Measurements from ENCODE around the gene GPC5. TPM values are rescaled to one million over a fixed set of nuclear protein-coding genes. Genes with fewer than 3 reads are reported as not detected.

GPC5 gene
- total and polyA plus RNA-seq, 4 donors = 0.51 to 22.4 (median 2.0) TPM

DNA sequence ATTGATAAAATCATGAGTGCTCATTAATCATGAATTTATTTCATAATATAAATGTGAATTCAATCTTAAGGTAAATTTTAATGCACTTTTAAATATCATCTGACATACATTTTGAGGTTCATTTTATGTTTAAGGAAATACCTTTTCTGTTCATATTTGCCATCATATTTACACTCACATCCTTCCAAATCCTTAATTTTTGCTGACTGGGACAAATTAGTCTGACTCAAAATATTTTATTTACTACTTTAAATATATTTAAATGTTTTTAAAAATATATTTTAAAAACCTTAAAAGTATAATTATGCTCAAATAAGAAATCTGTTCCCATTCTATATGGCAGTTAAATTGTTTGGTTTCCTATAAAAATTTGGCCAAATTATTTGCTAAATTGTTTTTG lies 438.1 kb downstream of the GPC5 start (continued):
- TF ChIP-seq, protein P1, sequence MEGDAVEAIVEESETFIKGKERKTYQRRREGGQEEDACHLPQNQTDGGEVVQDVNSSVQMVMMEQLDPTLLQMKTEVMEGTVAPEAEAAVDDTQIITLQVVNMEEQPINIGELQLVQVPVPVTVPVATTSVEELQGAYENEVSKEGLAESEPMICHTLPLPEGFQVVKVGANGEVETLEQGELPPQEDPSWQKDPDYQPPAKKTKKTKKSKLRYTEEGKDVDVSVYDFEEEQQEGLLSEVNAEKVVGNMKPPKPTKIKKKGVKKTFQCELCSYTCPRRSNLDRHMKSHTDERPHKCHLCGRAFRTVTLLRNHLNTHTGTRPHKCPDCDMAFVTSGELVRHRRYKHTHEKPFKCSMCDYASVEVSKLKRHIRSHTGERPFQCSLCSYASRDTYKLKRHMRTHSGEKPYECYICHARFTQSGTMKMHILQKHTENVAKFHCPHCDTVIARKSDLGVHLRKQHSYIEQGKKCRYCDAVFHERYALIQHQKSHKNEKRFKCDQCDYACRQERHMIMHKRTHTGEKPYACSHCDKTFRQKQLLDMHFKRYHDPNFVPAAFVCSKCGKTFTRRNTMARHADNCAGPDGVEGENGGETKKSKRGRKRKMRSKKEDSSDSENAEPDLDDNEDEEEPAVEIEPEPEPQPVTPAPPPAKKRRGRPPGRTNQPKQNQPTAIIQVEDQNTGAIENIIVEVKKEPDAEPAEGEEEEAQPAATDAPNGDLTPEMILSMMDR (IDR thresholded peaks at IDR 0.05; ENCODE audit: low read depth, low read length, missing input control) = no peak
- TF ChIP-seq YY1 (IDR thresholded peaks at IDR 0.05) (no peak), GABPA (IDR thresholded peaks at IDR 0.05 in 1 of 2, conservative IDR thresholded peaks at IDR 0.05 in 1 of 2) (no peak)

DNA sequence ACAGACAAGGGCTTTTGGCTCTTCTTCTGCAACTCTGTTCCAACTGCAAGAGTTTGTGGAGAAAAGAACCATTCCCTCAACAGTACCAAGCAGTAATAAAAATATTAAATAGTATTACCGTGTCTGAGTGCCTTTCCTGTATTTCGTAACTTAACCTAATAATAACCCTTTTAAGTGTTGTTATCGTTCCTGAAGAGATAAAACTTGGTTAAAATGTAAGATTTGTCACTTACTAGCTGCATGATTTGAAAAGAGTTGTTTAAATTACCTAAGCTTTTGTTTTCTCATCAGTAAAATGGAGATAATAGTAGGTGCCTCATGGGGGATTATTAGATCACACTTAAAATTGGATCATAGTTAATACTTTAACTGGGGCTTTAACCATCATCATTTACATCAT lies 447.2 kb downstream of the GPC5 start:
- no peaks in the 10 kb centered on the region for H3K27me3 ChIP-seq (ENCODE audit: control insufficient read depth in 4 of 4, insufficient read depth in 4 of 4, low read length in 3 of 4)
- no peaks in the 10 kb centered on the region for H3K36me3 ChIP-seq (ENCODE audit: control insufficient read depth in 4 of 4, insufficient read depth in 3 of 4, low read depth in 1 of 4, low read length in 3 of 4)

More for the DNA sequence above, 447.2 kb downstream of the GPC5 start:
- DNase-seq (ENCODE audit: low spot score) = no peak
- 74% methylated on average over 3 of the region's 3 CpGs for WGBS
- H3K9me3 ChIP-seq (ENCODE audit: control insufficient read depth in 4 of 4, low read length in 3 of 4) = no peaks in the 10 kb centered on the region
- no peak overlapping the region for H3K27ac ChIP-seq (ENCODE audit: low read depth in 1 of 2, low read length in 2 of 2)
- no peaks in the 10 kb centered on the region for H3K4me1 ChIP-seq (ENCODE audit: control insufficient read depth in 4 of 4, insufficient read depth in 4 of 4, low read length in 3 of 4)
- TF ChIP-seq YY1 (IDR thresholded peaks at IDR 0.05) (no peak), EGR1 (IDR thresholded peaks at IDR 0.05; ENCODE audit: low read depth in 2 of 2) (no peak), RXRA (IDR thresholded peaks at IDR 0.05) (no peak), GABPA (IDR thresholded peaks at IDR 0.05 in 1 of 2, conservative IDR thresholded peaks at IDR 0.05 in 1 of 2) (no peak), FOXA1 (IDR thresholded peaks at IDR 0.05) (no peak), HNF4G (IDR thresholded peaks at IDR 0.05) (no peak), HNF4A (conservative IDR thresholded peaks at IDR 0.05) (no peak), FOXA2 (IDR thresholded peaks at IDR 0.05) (no peak), TAF1 (conservative IDR thresholded peaks at IDR 0.05) (no peak), RAD21 (IDR thresholded peaks at IDR 0.05) (no peak), ATF3 (IDR thresholded peaks at IDR 0.05) (no peak), SP1 (IDR thresholded peaks at IDR 0.05) (no peak)
- TF ChIP-seq, protein P2, sequence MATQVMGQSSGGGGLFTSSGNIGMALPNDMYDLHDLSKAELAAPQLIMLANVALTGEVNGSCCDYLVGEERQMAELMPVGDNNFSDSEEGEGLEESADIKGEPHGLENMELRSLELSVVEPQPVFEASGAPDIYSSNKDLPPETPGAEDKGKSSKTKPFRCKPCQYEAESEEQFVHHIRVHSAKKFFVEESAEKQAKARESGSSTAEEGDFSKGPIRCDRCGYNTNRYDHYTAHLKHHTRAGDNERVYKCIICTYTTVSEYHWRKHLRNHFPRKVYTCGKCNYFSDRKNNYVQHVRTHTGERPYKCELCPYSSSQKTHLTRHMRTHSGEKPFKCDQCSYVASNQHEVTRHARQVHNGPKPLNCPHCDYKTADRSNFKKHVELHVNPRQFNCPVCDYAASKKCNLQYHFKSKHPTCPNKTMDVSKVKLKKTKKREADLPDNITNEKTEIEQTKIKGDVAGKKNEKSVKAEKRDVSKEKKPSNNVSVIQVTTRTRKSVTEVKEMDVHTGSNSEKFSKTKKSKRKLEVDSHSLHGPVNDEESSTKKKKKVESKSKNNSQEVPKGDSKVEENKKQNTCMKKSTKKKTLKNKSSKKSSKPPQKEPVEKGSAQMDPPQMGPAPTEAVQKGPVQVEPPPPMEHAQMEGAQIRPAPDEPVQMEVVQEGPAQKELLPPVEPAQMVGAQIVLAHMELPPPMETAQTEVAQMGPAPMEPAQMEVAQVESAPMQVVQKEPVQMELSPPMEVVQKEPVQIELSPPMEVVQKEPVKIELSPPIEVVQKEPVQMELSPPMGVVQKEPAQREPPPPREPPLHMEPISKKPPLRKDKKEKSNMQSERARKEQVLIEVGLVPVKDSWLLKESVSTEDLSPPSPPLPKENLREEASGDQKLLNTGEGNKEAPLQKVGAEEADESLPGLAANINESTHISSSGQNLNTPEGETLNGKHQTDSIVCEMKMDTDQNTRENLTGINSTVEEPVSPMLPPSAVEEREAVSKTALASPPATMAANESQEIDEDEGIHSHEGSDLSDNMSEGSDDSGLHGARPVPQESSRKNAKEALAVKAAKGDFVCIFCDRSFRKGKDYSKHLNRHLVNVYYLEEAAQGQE (IDR thresholded peaks at IDR 0.05) = no peak
- TF ChIP-seq, protein P3, sequence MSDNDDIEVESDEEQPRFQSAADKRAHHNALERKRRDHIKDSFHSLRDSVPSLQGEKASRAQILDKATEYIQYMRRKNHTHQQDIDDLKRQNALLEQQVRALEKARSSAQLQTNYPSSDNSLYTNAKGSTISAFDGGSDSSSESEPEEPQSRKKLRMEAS (IDR thresholded peaks at IDR 0.05) = no peak
- TF ChIP-seq, protein P1 (IDR thresholded peaks at IDR 0.05; ENCODE audit: low read depth, low read length, missing input control) = no peak
- H3K9ac ChIP-seq (ENCODE audit: low read depth in 1 of 2, low read length in 2 of 2) = no peak overlapping the region
- H3K4me3 ChIP-seq (ENCODE audit: low read depth in 1 of 3, low read length in 3 of 3) = no peak overlapping the region
